ENCODE results near the gene PRKCE. TPM values are rescaled to one million over a fixed set of nuclear protein-coding genes. Genes with fewer than 3 reads are reported as not detected.

PRKCE gene
- total and polyA plus RNA-seq, 7 experiments from 2014 or later = 1.4 to 37.9 (median 19.5) TPM

DNA sequence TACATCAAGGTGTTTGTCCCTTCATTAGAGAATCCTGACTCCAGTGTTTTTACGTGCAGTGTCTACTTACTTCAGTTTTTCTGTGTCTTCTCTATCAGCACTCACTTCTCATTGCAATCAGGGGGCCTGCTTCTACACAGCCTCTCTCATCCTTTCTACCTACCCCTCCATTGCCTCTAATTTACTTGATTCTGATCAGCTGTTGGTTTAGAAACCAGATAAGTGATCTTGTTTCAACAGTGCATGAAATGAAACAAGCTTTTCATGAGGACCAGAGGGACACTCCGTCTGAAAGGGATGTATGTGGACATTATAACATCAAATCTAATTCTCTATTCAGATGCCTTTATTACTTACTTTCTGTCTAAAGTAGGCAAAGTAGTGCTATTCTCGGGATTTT lies 136.9 kb downstream of the PRKCE start:
- H3K27me3 Mint-ChIP-seq = no peaks in the 10 kb centered on the region
- H3K36me3 Mint-ChIP-seq = peaks cover 0 to 4% (median 3%) of the 10 kb centered on the region in 5 donors
- no peak for ATAC-seq
- H3K27ac ChIP-seq (ENCODE audit: low read depth, low read length) = no peak overlapping the region
- no peaks in the 10 kb centered on the region for H3K4me1 ChIP-seq (ENCODE audit: control insufficient read depth in 2 of 2, insufficient read depth in 2 of 2, low read length in 2 of 2)
- ChIA-PET POLR2A (no interaction called here), CTCF (interaction anchor here (2.4 kb wide), 1 partner anchor 9 kb away, joined by 6 read pairs; no protein-coding TSS in a partner anchor)
- H3K4me3 Mint-ChIP-seq = no peak overlapping the region
- H3K4me1 Mint-ChIP-seq = peaks cover 0 to 27% (median 5%) of the 10 kb centered on the region in 7 donors
- H3K9me3 ChIP-seq (ENCODE audit: control insufficient read depth in 2 of 3, low read length in 3 of 3) = no peaks in the 10 kb centered on the region
- intact Hi-C loops (cut with micrococcal nuclease) = no loop called here
- H3K27me3 ChIP-seq (ENCODE audit: control insufficient read depth in 2 of 2, insufficient read depth in 2 of 2, low read length in 2 of 2) = no peaks in the 10 kb centered on the region
- H3K4me3 ChIP-seq (ENCODE audit: low read length) = no peak overlapping the region
- no peak for DNase-seq
- no peaks in the 10 kb centered on the region for H3K9me3 Mint-ChIP-seq
- no peak overlapping the region for H3K27ac Mint-ChIP-seq
- H3K36me3 ChIP-seq (ENCODE audit: control insufficient read depth in 2 of 3, insufficient read depth in 3 of 3, low read length in 3 of 3) = no peaks in the 10 kb centered on the region

DNA sequence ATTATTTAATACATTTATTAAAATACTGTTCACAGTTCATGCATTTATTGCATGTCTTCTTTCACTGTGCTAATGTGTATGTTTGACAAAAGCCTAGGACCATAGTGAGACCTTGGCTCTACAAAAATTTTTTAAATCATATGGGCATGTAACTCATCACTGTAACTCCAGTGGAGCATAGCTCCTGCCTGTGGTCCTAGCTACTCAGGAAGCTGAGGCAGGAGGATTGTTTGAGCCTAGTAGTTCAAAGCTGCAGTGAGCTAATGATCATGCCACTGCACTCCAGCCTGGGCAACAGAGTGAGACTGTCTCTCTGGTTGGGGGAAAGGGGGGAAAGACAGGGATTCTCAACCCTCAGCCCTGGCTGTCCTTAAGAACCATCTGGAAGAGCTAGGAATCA lies 137.8 kb downstream of the PRKCE start:
- no peaks in the 10 kb centered on the region for H3K27me3 Mint-ChIP-seq
- H3K4me1 Mint-ChIP-seq = peaks cover 0 to 22% (median 6%) of the 10 kb centered on the region in 7 donors
- no peak for DNase-seq
- no peak overlapping the region for H3K27ac ChIP-seq (ENCODE audit: low read depth, low read length)
- no peaks in the 10 kb centered on the region for H3K36me3 ChIP-seq (ENCODE audit: control insufficient read depth in 2 of 3, insufficient read depth in 3 of 3, low read length in 3 of 3)
- H3K9me3 Mint-ChIP-seq = no peaks in the 10 kb centered on the region
- intact Hi-C loops (cut with micrococcal nuclease) = no loop called here
- no peak overlapping the region for H3K4me3 ChIP-seq (ENCODE audit: low read length)
- no peaks in the 10 kb centered on the region for H3K27me3 ChIP-seq (ENCODE audit: control insufficient read depth in 2 of 2, insufficient read depth in 2 of 2, low read length in 2 of 2)
- no peaks in the 10 kb centered on the region for H3K36me3 Mint-ChIP-seq
- H3K4me3 Mint-ChIP-seq = no peak overlapping the region
- no peaks in the 10 kb centered on the region for H3K9me3 ChIP-seq (ENCODE audit: control insufficient read depth in 2 of 3, low read length in 3 of 3)
- no peaks in the 10 kb centered on the region for H3K4me1 ChIP-seq (ENCODE audit: control insufficient read depth in 2 of 2, insufficient read depth in 2 of 2, low read length in 2 of 2)
- CTCF ChIA-PET = interaction anchor here (1.2 to 1.3 kb wide), 2 partner anchors 9 to 11 kb away, joined by 4 to 7 read pairs; no protein-coding TSS in a partner anchor
- no peak for ATAC-seq
- POLR2A ChIA-PET = no interaction called here
- no peak overlapping the region for H3K27ac Mint-ChIP-seq

DNA sequence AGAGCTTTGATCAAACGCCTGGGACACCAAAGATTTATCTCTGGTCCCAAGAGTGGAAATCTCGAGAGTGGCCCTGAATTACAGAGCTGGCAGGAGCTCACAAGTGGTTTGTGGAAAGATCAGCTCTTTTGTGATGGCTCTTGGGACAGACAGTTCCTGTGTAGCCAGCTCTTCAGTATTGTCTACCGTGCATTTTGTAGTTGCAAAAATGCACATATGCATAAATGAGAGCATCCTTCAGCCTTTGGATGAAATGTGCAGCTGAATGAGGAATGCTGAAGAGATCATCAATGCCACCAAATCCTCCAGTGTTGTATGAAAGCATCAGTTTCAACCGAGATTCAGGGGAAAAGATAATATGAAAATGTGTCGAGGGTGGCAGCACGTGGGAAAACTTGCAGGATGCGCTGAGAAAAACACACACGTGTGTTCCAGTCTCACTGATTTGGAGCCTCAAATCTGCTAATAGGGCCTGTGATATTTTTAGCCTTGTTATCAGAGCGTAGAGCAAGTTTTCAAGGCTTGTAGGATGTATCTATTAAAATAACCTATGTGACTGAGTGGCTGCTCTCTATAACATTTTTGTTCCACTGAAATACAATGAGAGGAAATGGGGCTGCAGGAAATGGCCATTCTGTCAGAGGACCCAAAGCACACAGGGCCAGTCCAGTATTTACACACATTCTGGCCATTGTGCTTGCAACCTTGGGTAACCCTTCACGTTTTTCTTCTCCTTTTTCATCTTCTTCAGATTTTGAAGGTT lies 138.7 kb downstream of the PRKCE start:
- Mint-ChIP-seq H3K27ac (no peak overlapping the region), H3K36me3 (no peaks in the 10 kb centered on the region), H3K4me1 (peaks cover 0 to 23% (median 6%) of the 10 kb centered on the region in 7 donors), H3K9me3 (no peaks in the 10 kb centered on the region), H3K4me3 (no peak overlapping the region), H3K27me3 (no peaks in the 10 kb centered on the region)
- ChIA-PET POLR2A (no interaction called here), CTCF (interaction anchor here (0.7 to 1.3 kb wide), 4 partner anchors 10 to 155 kb away, joined by 3 to 7 read pairs (median 4); no protein-coding TSS in a partner anchor)
- Histone ChIP-seq H3K27me3 (ENCODE audit: control insufficient read depth in 2 of 2, insufficient read depth in 2 of 2, low read length in 2 of 2) (no peaks in the 10 kb centered on the region), H3K27ac (ENCODE audit: low read depth, low read length) (no peak overlapping the region), H3K36me3 (ENCODE audit: control insufficient read depth in 2 of 3, insufficient read depth in 3 of 3, low read length in 3 of 3) (no peaks in the 10 kb centered on the region), H3K4me3 (ENCODE audit: low read length) (no peak overlapping the region), H3K4me1 (ENCODE audit: control insufficient read depth in 2 of 2, insufficient read depth in 2 of 2, low read length in 2 of 2) (no peaks in the 10 kb centered on the region), H3K9me3 (ENCODE audit: control insufficient read depth in 2 of 3, low read length in 3 of 3) (no peaks in the 10 kb centered on the region)
- ATAC-seq (no peak), DNase-seq (no peak)
- intact Hi-C loops (cut with micrococcal nuclease) = no loop called here

DNA sequence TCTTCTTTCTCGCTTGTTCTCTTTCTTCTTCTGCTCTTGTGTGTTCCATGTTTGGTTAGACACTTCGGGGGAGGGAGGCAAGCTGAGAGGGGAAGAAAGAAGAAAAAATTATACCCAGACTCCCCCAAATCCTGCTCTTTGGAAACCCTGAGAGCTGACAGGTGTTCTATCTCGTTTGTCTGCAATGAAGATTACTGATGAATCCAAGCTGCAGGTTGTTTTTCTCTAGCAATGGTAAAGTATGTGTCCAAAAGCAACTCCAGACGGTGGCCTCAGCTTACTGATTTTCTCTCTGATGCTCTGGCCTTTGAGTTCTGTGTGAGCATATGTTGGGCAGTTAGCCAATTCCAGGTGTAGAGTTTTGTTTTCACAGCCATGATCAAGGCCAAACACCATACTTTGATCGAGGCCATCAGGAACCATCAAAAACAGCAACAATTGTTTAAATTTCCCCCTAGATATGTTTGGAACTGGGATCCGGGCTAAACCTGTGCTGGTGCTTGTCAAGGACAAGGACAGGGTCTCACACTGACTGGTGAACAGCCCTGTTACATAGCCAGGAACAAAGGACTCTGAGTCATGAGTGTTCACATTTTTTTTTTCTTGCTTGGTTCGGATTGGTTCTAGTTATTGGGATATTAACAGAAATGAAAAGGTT lies 142.0 kb downstream of the PRKCE start:
- no peaks in the 10 kb centered on the region for H3K4me1 ChIP-seq (ENCODE audit: control insufficient read depth in 2 of 2, insufficient read depth in 2 of 2, low read length in 2 of 2)
- Mint-ChIP-seq H3K4me3 (no peak overlapping the region), H3K9me3 (no peaks in the 10 kb centered on the region), H3K27me3 (no peaks in the 10 kb centered on the region), H3K36me3 (no peaks in the 10 kb centered on the region), H3K27ac (no peak overlapping the region), H3K4me1 (peaks cover 0 to 24% (median 0%) of the 10 kb centered on the region in 7 donors)
- intact Hi-C loops (cut with micrococcal nuclease) = no loop called here
- CTCF ChIA-PET = no interaction called here
- H3K27me3 ChIP-seq (ENCODE audit: control insufficient read depth in 2 of 2, insufficient read depth in 2 of 2, low read length in 2 of 2) = no peaks in the 10 kb centered on the region
- DNase-seq (no peak), ATAC-seq (no peak)
- no peak overlapping the region for H3K4me3 ChIP-seq (ENCODE audit: low read length)
- no peak overlapping the region for H3K27ac ChIP-seq (ENCODE audit: low read depth, low read length)
- no peaks in the 10 kb centered on the region for H3K9me3 ChIP-seq (ENCODE audit: control insufficient read depth in 2 of 3, low read length in 3 of 3)
- POLR2A ChIA-PET = no interaction called here
- no peaks in the 10 kb centered on the region for H3K36me3 ChIP-seq (ENCODE audit: control insufficient read depth in 2 of 3, insufficient read depth in 3 of 3, low read length in 3 of 3)

DNA sequence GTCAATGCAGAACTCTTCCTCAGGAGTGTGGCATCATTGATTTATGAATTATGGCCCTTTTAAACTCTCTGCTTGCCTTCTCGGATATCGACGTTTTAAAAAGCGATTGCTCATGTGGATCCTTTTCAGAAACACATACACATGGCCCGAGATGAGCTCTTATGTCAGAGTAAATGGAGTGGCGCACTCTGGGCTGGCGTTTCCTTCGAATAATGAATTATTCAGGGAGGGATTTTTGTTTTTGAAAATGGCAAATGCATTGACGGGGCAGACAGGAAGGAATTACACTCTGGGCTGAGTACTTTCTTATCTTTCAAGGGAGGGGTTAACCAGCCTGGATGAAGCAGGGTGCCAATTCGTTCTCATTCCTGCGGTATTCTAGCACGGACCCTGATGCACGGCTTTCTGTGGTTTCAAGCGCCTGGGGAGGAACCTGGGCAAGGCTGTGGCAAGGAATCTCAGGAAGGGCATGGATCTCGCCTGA lies 142.7 kb downstream of the PRKCE start:
- H3K9me3 Mint-ChIP-seq = no peaks in the 10 kb centered on the region
- Histone ChIP-seq H3K27ac (ENCODE audit: low read depth, low read length) (no peak overlapping the region), H3K9me3 (ENCODE audit: control insufficient read depth in 2 of 3, low read length in 3 of 3) (no peaks in the 10 kb centered on the region), H3K27me3 (ENCODE audit: control insufficient read depth in 2 of 2, insufficient read depth in 2 of 2, low read length in 2 of 2) (no peaks in the 10 kb centered on the region), H3K4me3 (ENCODE audit: low read length) (no peak overlapping the region), H3K36me3 (ENCODE audit: control insufficient read depth in 2 of 3, insufficient read depth in 3 of 3, low read length in 3 of 3) (no peaks in the 10 kb centered on the region), H3K4me1 (ENCODE audit: control insufficient read depth in 2 of 2, insufficient read depth in 2 of 2, low read length in 2 of 2) (no peaks in the 10 kb centered on the region)
- H3K27ac Mint-ChIP-seq = no peak overlapping the region
- POLR2A ChIA-PET = no interaction called here
- ATAC-seq (no peak), DNase-seq (no peak)
- no peaks in the 10 kb centered on the region for H3K36me3 Mint-ChIP-seq
- CTCF ChIA-PET = no interaction called here
- H3K4me3 Mint-ChIP-seq = no peak overlapping the region
- no peaks in the 10 kb centered on the region for H3K27me3 Mint-ChIP-seq
- peaks cover 0 to 24% (median 0%) of the 10 kb centered on the region in 7 donors for H3K4me1 Mint-ChIP-seq
- intact Hi-C loops (cut with micrococcal nuclease) = no loop called here

DNA sequence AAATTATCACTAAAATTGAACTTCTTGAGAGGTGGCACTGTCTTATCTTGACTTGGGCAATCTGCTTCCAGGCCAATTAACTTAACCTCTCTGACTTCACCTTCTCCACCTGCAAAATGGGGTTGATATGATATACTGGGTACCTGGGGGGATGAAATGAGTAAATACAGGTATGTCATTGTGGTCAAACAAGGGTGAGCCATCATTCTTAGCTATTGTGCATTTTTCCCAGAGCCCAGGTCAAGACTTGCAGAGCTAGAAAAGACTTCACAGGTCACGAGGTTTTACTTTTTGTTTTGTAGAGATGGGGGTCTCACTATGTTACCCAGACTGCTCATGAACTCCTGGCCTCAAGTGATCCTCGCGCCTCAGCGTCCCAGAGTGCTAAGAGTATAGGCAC lies 145.0 kb downstream of the PRKCE start:
- Mint-ChIP-seq H3K36me3 (no peaks in the 10 kb centered on the region), H3K27me3 (no peaks in the 10 kb centered on the region), H3K27ac (no peak overlapping the region), H3K4me1 (peaks cover 0 to 24% (median 6%) of the 10 kb centered on the region in 7 donors), H3K9me3 (no peaks in the 10 kb centered on the region), H3K4me3 (no peak overlapping the region)
- CTCF ChIA-PET = interaction anchor here (1.0 to 1.2 kb wide), 2 partner anchors 18 kb away, joined by 3 to 4 read pairs; no protein-coding TSS in a partner anchor
- H3K27me3 ChIP-seq (ENCODE audit: control insufficient read depth in 2 of 2, insufficient read depth in 2 of 2, low read length in 2 of 2) = no peaks in the 10 kb centered on the region
- H3K27ac ChIP-seq (ENCODE audit: low read depth, low read length) = no peak overlapping the region
- POLR2A ChIA-PET = no interaction called here
- no peak overlapping the region for H3K4me3 ChIP-seq (ENCODE audit: low read length)
- H3K9me3 ChIP-seq (ENCODE audit: control insufficient read depth in 2 of 3, low read length in 3 of 3) = no peaks in the 10 kb centered on the region
- no peaks in the 10 kb centered on the region for H3K36me3 ChIP-seq (ENCODE audit: control insufficient read depth in 2 of 3, insufficient read depth in 3 of 3, low read length in 3 of 3)
- H3K4me1 ChIP-seq (ENCODE audit: control insufficient read depth in 2 of 2, insufficient read depth in 2 of 2, low read length in 2 of 2) = no peaks in the 10 kb centered on the region
- DNase-seq (no peak), ATAC-seq (no peak)
- intact Hi-C loops (cut with micrococcal nuclease) = no loop called here
